HCT116 (cell line): ENCODE measurements around the gene LEMD1. TPM values are rescaled to one million over a fixed set of nuclear protein-coding genes. Genes with fewer than 3 reads are reported as not detected.

Experiments
- ATAC-seq: fragments of 200-7000 bp; cut with Tn5 transposase; 2 replicates; pipeline ENCODE4 v1.9.1; 2020; ENCODE audit warnings: mild to moderate bottlenecking, moderate library complexity
- BruUV-seq: library from RNA; stranded (reverse); fragments of 400-500 nt; replicated peaks from 2 replicates; lab custom pipeline; 2021; lab: Mats Ljungman, UMichigan
- CTCF ChIA-PET: fragments of 300-600 bp; sonication (Branson Sonifier 250); formaldehyde crosslinking; loops from one replicate; lab custom pipeline; 2021; ENCODE audit warnings: antibody characterized with exemption; lab: Charles Lee
- POLR2A ChIA-PET: fragments of 300-600, 350-600 bp; sonication (Branson Sonifier 250); formaldehyde crosslinking; loops from one replicate; lab custom pipeline; 2021; ENCODE audit warnings: antibody characterized with exemption; lab: Charles Lee
- RAD21 ChIA-PET, 2 experiments: fragments of 300-600 bp; sonication (Branson Sonifier 250); formaldehyde crosslinking; loops; one replicate each; lab custom pipeline; 2023; ENCODE audit warnings: low total read pairs in 2 of 2; ENCODE audit not compliant: uncharacterized antibody in 2 of 2, unreplicated experiment in 2 of 2, low non-redundant PET in 1 of 2; lab: Charles Lee
- DNase-seq: peaks from one replicate; pipeline ENCODE4 v3.0.0-alpha.2; 2010; ENCODE audit warnings: low read depth, low spot score
- H2AFZ ChIP-seq: fragments of 200-600 bp; shearing (Covaris generic), sonication (generic); 2 replicates; pipeline ENCODE4 v1.6.1; 2017; ENCODE audit warnings: low read depth, mixed run types, mixed read lengths, antibody characterized with exemption, low read length; ENCODE audit not compliant: poor library complexity, severe bottlenecking
- H3K27ac ChIP-seq: 2 replicates; pipeline ENCODE4 v1.5.1; 2012; ENCODE audit warnings: low read depth, low read length
- H3K27me3 ChIP-seq: fragments of 200-600 bp; sonication (generic); 2 replicates; pipeline ENCODE4 v1.6.1; 2016; ENCODE audit warnings: mixed run types, low read length, mixed read lengths; ENCODE audit not compliant: insufficient read depth
- H3K36me3 ChIP-seq, 2 experiments: fragments of 200-500 bp in 1 of 2; fragments of 200-600 bp in 1 of 2; sonication (Bioruptor generic) in 1 of 2; sonication (generic) in 1 of 2; 2 replicates each; pipeline versions ENCODE4 v1.5.1 to v1.6.1; 2014 to 2016; ENCODE audit warnings: low read length in 2 of 2, inconsistent platforms in 1 of 2, mixed read lengths in 1 of 2, mixed run types in 1 of 2; ENCODE audit not compliant: insufficient read depth in 2 of 2, control insufficient read depth in 1 of 2
- H3K4me1 ChIP-seq, 2 experiments: fragments of 200-600 bp in 1 of 2; sonication (generic) in 1 of 2; 2 replicates each; pipeline versions ENCODE4 v1.5.1 to v1.6.1; 2012 to 2017; ENCODE audit warnings: low read length in 2 of 2, inconsistent platforms in 1 of 2, mild to moderate bottlenecking in 1 of 2, mixed read lengths in 1 of 2, mixed run types in 1 of 2, moderate library complexity in 1 of 2; ENCODE audit not compliant: insufficient read depth in 2 of 2, control insufficient read depth in 1 of 2
- H3K4me2 ChIP-seq: fragments of 200-600 bp; sonication (generic); 2 replicates; pipeline ENCODE4 v1.6.1; 2017; ENCODE audit warnings: mixed run types, low read length, mixed read lengths
- H3K4me3 ChIP-seq, 2 experiments: fragments of 200-600 bp in 1 of 2; sonication (generic) in 1 of 2; replicated peaks in 1 of 2; 2 replicates each; pipeline ENCODE4 v1.5.1; 2011 to 2016; ENCODE audit warnings: low read length in 2 of 2, control low read depth in 1 of 2, low read depth in 1 of 2, mild to moderate bottlenecking in 1 of 2, mixed read lengths in 1 of 2, mixed run types in 1 of 2
- H3K79me2 ChIP-seq: fragments of 200-600 bp; sonication (generic); 2 replicates; pipeline ENCODE4 v1.6.1; 2017; ENCODE audit warnings: mild to moderate bottlenecking, mixed run types, low read length, moderate library complexity, mixed read lengths; ENCODE audit not compliant: insufficient read depth
- H3K9ac ChIP-seq: fragments of 200-600 bp; sonication (generic); 2 replicates; pipeline ENCODE4 v1.6.1; 2016; ENCODE audit warnings: low read length, mixed read lengths
- H3K9me2 ChIP-seq: fragments of 200-600 bp; sonication (generic), shearing (Covaris generic); 2 replicates; pipeline ENCODE4 v1.6.1; 2017; ENCODE audit warnings: mixed run types, mild to moderate bottlenecking, moderate library complexity; ENCODE audit not compliant: insufficient read depth
- H3K9me3 ChIP-seq, 2 experiments: fragments of 200-500 bp in 1 of 2; fragments of 200-600 bp in 1 of 2; sonication (Bioruptor generic) in 1 of 2; sonication (generic) in 1 of 2; 2 replicates each; pipeline ENCODE4 v1.6.1; 2014 to 2017; ENCODE audit warnings: low read length in 2 of 2, mixed read lengths in 2 of 2, inconsistent platforms in 1 of 2, low read depth in 1 of 2, mild to moderate bottlenecking in 1 of 2, mixed run types in 1 of 2, moderate library complexity in 1 of 2; ENCODE audit not compliant: control insufficient read depth in 1 of 2, insufficient read depth in 1 of 2
- H4K20me1 ChIP-seq: fragments of 200-600 bp; sonication (generic), shearing (Covaris generic); 2 replicates; pipeline ENCODE4 v1.6.1; 2017; ENCODE audit warnings: mixed run types, mild to moderate bottlenecking, moderate library complexity; ENCODE audit not compliant: insufficient read depth
- ELF1 ChIP-seq: IDR thresholded peaks from 2 replicates; pipeline ENCODE4 v1.6.1; 2012; ENCODE audit warnings: low read depth, borderline replicate concordance
- FOSL1 ChIP-seq: IDR thresholded peaks from 2 replicates; pipeline ENCODE4 v1.6.1; 2012; ENCODE audit warnings: low read depth
- JUND ChIP-seq: IDR thresholded peaks from 2 replicates; pipeline ENCODE4 v1.6.1; 2012
- SRF ChIP-seq: IDR thresholded peaks from 2 replicates; pipeline ENCODE4 v1.6.1; 2012; ENCODE audit warnings: low read depth
- YY1 ChIP-seq: IDR thresholded peaks from 2 replicates; pipeline ENCODE4 v1.6.1; 2011; ENCODE audit warnings: low read length, low read depth, moderate library complexity, mild to moderate bottlenecking; ENCODE audit not compliant: insufficient replicate concordance; ENCODE audit errors: extremely low read depth
- intact Hi-C: fragments of 100-400 bp; cut with micrococcal nuclease; formaldehyde crosslinking; loops from 2 replicates; pipeline ENCODE4 v1.10.0; 2022
- total RNA-seq: library from RNA; stranded (reverse); gene quantifications from one replicate; pipeline ENCODE4 v1.2.1, GENCODE V29; 2021; ENCODE audit not compliant: unreplicated experiment
- TF ChIP-seq, protein P1 (sequence below): IDR thresholded peaks from 2 replicates; pipeline ENCODE4 v1.6.1; 2012; ENCODE audit warnings: low read depth

The LEMD1 gene
- total RNA-seq, 1 experiment from 2014 or later = 11.9 TPM

DNA sequence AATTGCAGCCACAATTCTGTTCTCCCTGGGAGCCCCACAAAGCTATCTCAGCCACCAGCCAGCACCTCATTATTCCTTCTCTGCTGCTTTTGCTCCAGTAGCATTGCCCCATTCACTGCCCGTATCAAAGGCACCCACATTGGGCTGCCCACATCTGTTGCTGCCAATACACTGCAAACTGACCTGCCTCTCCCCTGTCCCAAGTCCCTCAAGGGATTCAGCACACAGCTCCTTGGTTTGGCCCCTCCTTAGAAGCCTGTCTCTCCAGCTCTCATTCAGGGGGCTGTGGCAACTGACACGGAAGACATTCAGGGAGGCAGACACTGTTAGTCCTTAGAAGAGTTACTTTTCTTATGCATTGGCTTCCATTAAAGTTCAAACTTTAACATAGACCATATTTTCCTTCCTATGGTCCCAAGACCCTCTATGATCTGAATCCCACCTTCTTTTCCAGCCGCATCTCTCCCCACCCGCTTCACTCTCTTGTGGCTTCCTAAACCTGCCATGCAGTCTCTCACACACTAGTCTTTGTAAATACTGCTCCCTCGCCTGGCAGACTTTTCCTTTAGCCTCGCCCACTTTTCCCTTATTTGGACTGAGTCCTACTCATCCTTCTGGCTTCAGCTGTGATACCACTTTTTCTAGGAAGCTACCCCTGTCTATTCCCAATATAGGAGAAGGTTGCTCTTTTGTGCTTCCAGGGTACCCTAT lies 45.9 kb downstream of the LEMD1 start:
- CTCF ChIA-PET = interaction anchor here (0.6 to 1.8 kb wide), 5 partner anchors 22 to 282 kb away, joined by 3 to 6 read pairs (median 3); no protein-coding TSS in a partner anchor
- Histone ChIP-seq H4K20me1 (no peaks in the 10 kb centered on the region), H3K9me2 (no peaks in the 10 kb centered on the region), H3K9ac (no peak overlapping the region), H3K27ac (no peak overlapping the region), H3K4me1 (peaks cover 30 to 39% of the 10 kb centered on the region in 2 experiments), H2AFZ (peak overlapping the region; percentile 66)
- RAD21 ChIA-PET = no interaction called here
- DNase-seq = peak; percentile 16
- TF ChIP-seq, protein P1, sequence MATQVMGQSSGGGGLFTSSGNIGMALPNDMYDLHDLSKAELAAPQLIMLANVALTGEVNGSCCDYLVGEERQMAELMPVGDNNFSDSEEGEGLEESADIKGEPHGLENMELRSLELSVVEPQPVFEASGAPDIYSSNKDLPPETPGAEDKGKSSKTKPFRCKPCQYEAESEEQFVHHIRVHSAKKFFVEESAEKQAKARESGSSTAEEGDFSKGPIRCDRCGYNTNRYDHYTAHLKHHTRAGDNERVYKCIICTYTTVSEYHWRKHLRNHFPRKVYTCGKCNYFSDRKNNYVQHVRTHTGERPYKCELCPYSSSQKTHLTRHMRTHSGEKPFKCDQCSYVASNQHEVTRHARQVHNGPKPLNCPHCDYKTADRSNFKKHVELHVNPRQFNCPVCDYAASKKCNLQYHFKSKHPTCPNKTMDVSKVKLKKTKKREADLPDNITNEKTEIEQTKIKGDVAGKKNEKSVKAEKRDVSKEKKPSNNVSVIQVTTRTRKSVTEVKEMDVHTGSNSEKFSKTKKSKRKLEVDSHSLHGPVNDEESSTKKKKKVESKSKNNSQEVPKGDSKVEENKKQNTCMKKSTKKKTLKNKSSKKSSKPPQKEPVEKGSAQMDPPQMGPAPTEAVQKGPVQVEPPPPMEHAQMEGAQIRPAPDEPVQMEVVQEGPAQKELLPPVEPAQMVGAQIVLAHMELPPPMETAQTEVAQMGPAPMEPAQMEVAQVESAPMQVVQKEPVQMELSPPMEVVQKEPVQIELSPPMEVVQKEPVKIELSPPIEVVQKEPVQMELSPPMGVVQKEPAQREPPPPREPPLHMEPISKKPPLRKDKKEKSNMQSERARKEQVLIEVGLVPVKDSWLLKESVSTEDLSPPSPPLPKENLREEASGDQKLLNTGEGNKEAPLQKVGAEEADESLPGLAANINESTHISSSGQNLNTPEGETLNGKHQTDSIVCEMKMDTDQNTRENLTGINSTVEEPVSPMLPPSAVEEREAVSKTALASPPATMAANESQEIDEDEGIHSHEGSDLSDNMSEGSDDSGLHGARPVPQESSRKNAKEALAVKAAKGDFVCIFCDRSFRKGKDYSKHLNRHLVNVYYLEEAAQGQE = no peak
- TF ChIP-seq YY1 (no peak), JUND (no peak), SRF (peak; percentile 98), ELF1 (no peak), FOSL1 (no peak)
- TF ChIP-seq, all 23 proteins: peak for 1
- Histone ChIP-seq H3K4me2 (peak overlapping the region; percentile 57), H3K79me2 (no peaks in the 10 kb centered on the region), H3K4me3 (no peak overlapping the region), H3K27me3 (no peaks in the 10 kb centered on the region), H3K9me3 (no peaks in the 10 kb centered on the region), H3K36me3 (no peaks in the 10 kb centered on the region)
- ATAC-seq = peak; percentile 80
- POLR2A ChIA-PET = no interaction called here
- intact Hi-C loops = no loop called here
- no TSS peak for BruUV-seq
